ENCODE measurements around the gene WDHD1. TPM values are rescaled to one million over a fixed set of nuclear protein-coding genes. Genes with fewer than 3 reads are reported as not detected.

The WDHD1 gene
- polyA plus RNA-seq, 3 donors = 0.19 to 0.37 (median 0.30) TPM

- peaks cover 55% of the 10 kb centered on the region for H4K20me1 ChIP-seq (ENCODE audit: insufficient read depth, low read length)
- Mint-ChIP-seq H3K36me3 (peaks cover 12 to 22% of the 10 kb centered on the region in 2 donors), H3K27ac (peak overlapping the region; percentile 95 to 98 (median 97)), H3K27me3 (ENCODE audit: low read depth in 3 of 3) (peaks cover 0 to 3% (median 2%) of the 10 kb centered on the region in 3 donors), H3K9me3 (no peaks in the 10 kb centered on the region), H3K4me1 (peaks cover 27% of the 10 kb centered on the region), H3K4me3 (peak overlapping the region; percentile 83 to 90)
- H2AFZ ChIP-seq (ENCODE audit: insufficient read depth, low read depth, low read length, poor library complexity, severe bottlenecking) = peak overlapping the region; percentile 70
- H3K79me2 ChIP-seq (ENCODE audit: insufficient read depth, low read length) = peaks cover 59% of the 10 kb centered on the region
- peak overlapping the region; percentile 92 for H3K4me2 ChIP-seq (replicated peaks; ENCODE audit: extremely low read depth, low read length, poor library complexity, severe bottlenecking)
- peak overlapping the region; percentile 91 to 99 for H3K27ac ChIP-seq (ENCODE audit: low read depth in 1 of 2, low read length in 2 of 2)
- DNase-seq = peak in 1 of 3 donors; percentile 9
- WGBS (ENCODE audit: insufficient coverage) = 0% methylated on average over 6 of the region's 14 CpGs
- intact Hi-C loops (cut with micrococcal nuclease) = loop anchor here in 1 of 2 donors (5.0 kb wide), 1 partner anchor 35 kb away; no protein-coding TSS in a partner anchor
- H3K4me1 ChIP-seq (ENCODE audit: control insufficient read depth in 1 of 2, insufficient read depth in 2 of 2, low read length in 2 of 2) = peaks cover 17 to 19% of the 10 kb centered on the region in 2 donors
- H3K9ac ChIP-seq (ENCODE audit: insufficient read depth, low read length, poor library complexity, severe bottlenecking) = peak overlapping the region; percentile 99
- no peaks in the 10 kb centered on the region for H3K9me3 ChIP-seq (replicated peaks in 1 of 2; ENCODE audit: control insufficient read depth in 1 of 2, insufficient read depth in 1 of 2, low read length in 2 of 2)
- H3K27me3 ChIP-seq (ENCODE audit: control insufficient read depth in 2 of 2, insufficient read depth in 2 of 2, low read length in 2 of 2) = no peaks in the 10 kb centered on the region
- H3K36me3 ChIP-seq (replicated peaks in 1 of 2; ENCODE audit: control insufficient read depth in 1 of 2, insufficient read depth in 2 of 2, low read length in 2 of 2) = peaks cover 0 to 28% of the 10 kb centered on the region in 2 donors
- H3K4me3 ChIP-seq (replicated peaks in 1 of 3; ENCODE audit: low read depth in 2 of 3, low read length in 3 of 3) = peak overlapping the region; percentile 89 to 94 (median 90)
- TF ChIP-seq, protein P1, sequence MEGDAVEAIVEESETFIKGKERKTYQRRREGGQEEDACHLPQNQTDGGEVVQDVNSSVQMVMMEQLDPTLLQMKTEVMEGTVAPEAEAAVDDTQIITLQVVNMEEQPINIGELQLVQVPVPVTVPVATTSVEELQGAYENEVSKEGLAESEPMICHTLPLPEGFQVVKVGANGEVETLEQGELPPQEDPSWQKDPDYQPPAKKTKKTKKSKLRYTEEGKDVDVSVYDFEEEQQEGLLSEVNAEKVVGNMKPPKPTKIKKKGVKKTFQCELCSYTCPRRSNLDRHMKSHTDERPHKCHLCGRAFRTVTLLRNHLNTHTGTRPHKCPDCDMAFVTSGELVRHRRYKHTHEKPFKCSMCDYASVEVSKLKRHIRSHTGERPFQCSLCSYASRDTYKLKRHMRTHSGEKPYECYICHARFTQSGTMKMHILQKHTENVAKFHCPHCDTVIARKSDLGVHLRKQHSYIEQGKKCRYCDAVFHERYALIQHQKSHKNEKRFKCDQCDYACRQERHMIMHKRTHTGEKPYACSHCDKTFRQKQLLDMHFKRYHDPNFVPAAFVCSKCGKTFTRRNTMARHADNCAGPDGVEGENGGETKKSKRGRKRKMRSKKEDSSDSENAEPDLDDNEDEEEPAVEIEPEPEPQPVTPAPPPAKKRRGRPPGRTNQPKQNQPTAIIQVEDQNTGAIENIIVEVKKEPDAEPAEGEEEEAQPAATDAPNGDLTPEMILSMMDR (IDR thresholded peaks at IDR 0.05) = no peak
These were observed 25.5 kb upstream of the WDHD1 start for GRCh38 chr14:55052269-55052930.

GRCh38 chr14:55051423-55052268, 24.7 kb upstream of the WDHD1 start, which contains the start of gene MAPK1IP1L:
Gene MAPK1IP1L, plus strand, starts transcription at chr14:55051647. Its CDS starts 10,037 bp downstream, at chr14:55061684.
- TF ChIP-seq, protein P1 (IDR thresholded peaks at IDR 0.05) = peak; percentile 100
- peaks cover 47% of the 10 kb centered on the region for H4K20me1 ChIP-seq (ENCODE audit: insufficient read depth, low read length)
- peaks cover 0 to 3% (median 2%) of the 10 kb centered on the region in 3 donors for H3K27me3 Mint-ChIP-seq (ENCODE audit: low read depth in 3 of 3)
- H3K79me2 ChIP-seq (ENCODE audit: insufficient read depth, low read length) = peaks cover 52% of the 10 kb centered on the region
- under 1% methylated on average over 67 of the region's 98 CpGs for WGBS (ENCODE audit: insufficient coverage)
- H2AFZ ChIP-seq (ENCODE audit: insufficient read depth, low read depth, low read length, poor library complexity, severe bottlenecking) = peak within 1 kb of the TSS; percentile 70
- H3K9me3 Mint-ChIP-seq = no peaks in the 10 kb centered on the region
- H3K27ac Mint-ChIP-seq = peak within 1 kb of the TSS; percentile 95 to 98 (median 97)
- peaks cover 12 to 22% of the 10 kb centered on the region in 2 donors for H3K36me3 Mint-ChIP-seq
- H3K4me2 ChIP-seq (replicated peaks; ENCODE audit: extremely low read depth, low read length, poor library complexity, severe bottlenecking) = peak within 1 kb of the TSS; percentile 92
- peak within 1 kb of the TSS; percentile 89 to 94 (median 90) for H3K4me3 ChIP-seq (replicated peaks in 1 of 3; ENCODE audit: low read depth in 2 of 3, low read length in 3 of 3)
- DNase-seq = peak; percentile 85 to 86 (median 86)
- peaks cover 17 to 19% of the 10 kb centered on the region in 2 donors for H3K4me1 ChIP-seq (ENCODE audit: control insufficient read depth in 1 of 2, insufficient read depth in 2 of 2, low read length in 2 of 2)
- H3K4me1 Mint-ChIP-seq = peaks cover 27% of the 10 kb centered on the region
- H3K9ac ChIP-seq (ENCODE audit: insufficient read depth, low read length, poor library complexity, severe bottlenecking) = peak within 1 kb of the TSS; percentile 99
- H3K4me3 Mint-ChIP-seq = peak within 1 kb of the TSS; percentile 83 to 90
- no peaks in the 10 kb centered on the region for H3K27me3 ChIP-seq (ENCODE audit: control insufficient read depth in 2 of 2, insufficient read depth in 2 of 2, low read length in 2 of 2)
- no peaks in the 10 kb centered on the region for H3K9me3 ChIP-seq (replicated peaks in 1 of 2; ENCODE audit: control insufficient read depth in 1 of 2, insufficient read depth in 1 of 2, low read length in 2 of 2)
- intact Hi-C loops (cut with micrococcal nuclease) = loop anchor here in 1 of 2 donors (5.0 kb wide), 1 partner anchor 36 kb away; no protein-coding TSS in a partner anchor
- H3K36me3 ChIP-seq (replicated peaks in 1 of 2; ENCODE audit: control insufficient read depth in 1 of 2, insufficient read depth in 2 of 2, low read length in 2 of 2) = peaks cover 0 to 20% of the 10 kb centered on the region in 2 donors
- peak within 1 kb of the TSS; percentile 91 to 99 for H3K27ac ChIP-seq (ENCODE audit: low read depth in 1 of 2, low read length in 2 of 2)
